ENCODE data around the gene TRABD.

Gene TRABD

DNA sequence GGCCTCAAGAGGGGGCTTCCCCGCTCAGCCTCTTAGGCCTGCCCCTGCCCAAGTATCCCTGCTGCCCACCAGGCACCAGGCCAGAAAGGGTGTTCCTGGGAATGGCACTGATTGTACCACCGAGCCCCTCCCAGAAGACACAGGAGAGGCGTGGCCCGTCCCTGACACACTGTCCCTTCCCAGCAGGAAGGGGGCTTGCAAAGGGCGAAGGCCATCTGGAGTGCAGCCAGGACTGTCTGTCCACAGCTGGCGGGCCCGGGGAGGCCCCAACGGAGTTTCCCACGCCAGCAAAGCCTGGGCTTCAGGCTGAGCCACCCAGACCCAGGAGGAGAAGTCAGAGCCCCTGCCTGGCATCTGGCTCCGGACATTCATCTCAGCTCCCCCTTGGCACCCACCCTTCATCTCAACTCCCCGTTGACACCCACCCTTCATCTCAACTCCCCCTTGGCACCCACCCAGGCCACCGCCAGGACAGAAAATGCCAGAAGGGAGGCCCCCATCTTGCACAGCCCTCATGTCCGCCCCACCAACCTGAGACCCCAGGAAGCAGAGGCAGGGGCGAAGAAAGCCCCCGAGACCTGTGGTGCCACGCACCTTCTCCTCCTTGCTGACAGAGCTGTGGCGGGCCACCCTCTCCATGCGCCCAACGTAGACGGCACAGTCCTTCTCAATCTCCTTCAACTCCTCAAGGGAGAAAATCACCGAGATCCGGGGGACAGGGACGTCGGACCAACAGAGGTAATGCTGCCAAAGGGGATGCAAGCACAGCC, 39.7 kb downstream of the TRABD start:
- Histone ChIP-seq H3K9ac (ENCODE audit: low read length) (no peak overlapping the region), H3K27ac (ENCODE audit: low read depth, low read length) (no peak overlapping the region), H3K4me1 (ENCODE audit: control insufficient read depth, insufficient read depth, low read length) (no peaks in the 10 kb centered on the region), H3K27me3 (ENCODE audit: control insufficient read depth, insufficient read depth, low read length) (no peaks in the 10 kb centered on the region), H3K9me3 (ENCODE audit: control insufficient read depth, insufficient read depth, low read depth, low read length) (no peaks in the 10 kb centered on the region), H3K4me3 (ENCODE audit: low read depth, low read length) (no peak overlapping the region), H3K36me3 (ENCODE audit: control insufficient read depth, insufficient read depth, low read length) (peaks cover 47% of the 10 kb centered on the region)

DNA sequence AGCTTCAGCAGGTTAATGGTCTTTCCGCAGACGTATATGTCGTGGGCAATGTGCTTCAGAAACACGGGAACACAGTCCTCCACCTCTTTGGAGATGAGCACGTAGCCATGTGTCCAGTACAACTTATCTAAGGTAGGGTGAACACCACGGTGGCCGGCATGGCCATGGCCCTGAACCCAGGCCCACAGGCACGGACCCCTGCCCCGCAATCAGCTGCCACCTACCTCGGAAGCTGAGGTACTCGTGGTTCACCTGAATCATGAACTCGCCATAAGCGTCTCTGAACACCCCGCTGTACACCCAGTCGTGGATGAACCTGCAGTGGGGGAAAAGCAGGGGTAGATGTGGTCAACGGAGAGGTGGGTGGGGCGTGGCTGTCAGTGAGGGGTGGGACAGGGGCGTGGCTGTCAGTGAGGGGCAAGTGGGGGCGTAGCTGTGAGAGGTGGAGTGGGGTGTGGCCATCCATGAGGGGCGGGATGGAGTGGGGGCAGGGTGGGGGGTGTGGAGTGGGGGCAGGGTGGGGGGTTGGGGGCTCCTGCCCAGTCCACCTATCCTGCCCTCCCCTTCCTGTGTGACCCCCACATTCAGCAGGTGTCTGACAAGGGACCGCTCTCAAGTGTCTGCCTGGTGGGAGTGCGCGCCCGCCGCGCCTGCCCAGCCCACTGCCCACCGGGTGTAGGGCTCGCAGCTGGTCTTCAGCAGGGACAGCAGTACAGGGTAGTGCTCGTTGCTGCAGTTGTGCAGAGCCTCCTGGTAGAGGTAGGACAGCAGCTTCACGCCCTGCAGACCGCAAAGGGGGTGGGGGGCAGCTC, 40.6 kb downstream of the TRABD start:
- Histone ChIP-seq H3K36me3 (ENCODE audit: control insufficient read depth, insufficient read depth, low read length) (peaks cover 39% of the 10 kb centered on the region), H3K27me3 (ENCODE audit: control insufficient read depth, insufficient read depth, low read length) (no peaks in the 10 kb centered on the region), H3K9me3 (ENCODE audit: control insufficient read depth, insufficient read depth, low read depth, low read length) (no peaks in the 10 kb centered on the region), H3K4me3 (ENCODE audit: low read depth, low read length) (no peak overlapping the region), H3K4me1 (ENCODE audit: control insufficient read depth, insufficient read depth, low read length) (no peaks in the 10 kb centered on the region), H3K9ac (ENCODE audit: low read length) (no peak overlapping the region), H3K27ac (ENCODE audit: low read depth, low read length) (no peak overlapping the region)

DNA sequence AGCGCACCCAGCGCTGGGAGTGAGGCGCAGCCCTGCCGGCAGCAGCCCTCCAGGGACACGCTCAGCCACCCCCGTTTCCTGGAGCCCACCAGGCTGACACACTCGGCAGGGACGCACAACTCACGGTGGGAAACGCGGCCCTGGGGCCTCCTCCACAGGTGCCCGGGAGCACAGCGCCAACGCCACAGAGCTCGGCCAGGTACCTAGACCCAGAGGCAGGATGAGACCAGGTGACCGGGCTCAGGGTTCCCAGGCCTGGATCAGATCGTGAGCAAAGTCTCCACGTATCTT, 41.1 kb downstream of the TRABD start:
- Histone ChIP-seq H3K27me3 (ENCODE audit: control insufficient read depth, insufficient read depth, low read length) (no peaks in the 10 kb centered on the region), H3K4me3 (ENCODE audit: low read depth, low read length) (no peak overlapping the region), H3K9ac (ENCODE audit: low read length) (no peak overlapping the region), H3K36me3 (ENCODE audit: control insufficient read depth, insufficient read depth, low read length) (peaks cover 34% of the 10 kb centered on the region), H3K27ac (ENCODE audit: low read depth, low read length) (no peak overlapping the region), H3K9me3 (ENCODE audit: control insufficient read depth, insufficient read depth, low read depth, low read length) (no peaks in the 10 kb centered on the region), H3K4me1 (ENCODE audit: control insufficient read depth, insufficient read depth, low read length) (no peaks in the 10 kb centered on the region)

- H3K27me3 ChIP-seq (ENCODE audit: control insufficient read depth, insufficient read depth, low read length) = no peaks in the 10 kb centered on the region
- no peak overlapping the region for H3K27ac ChIP-seq (ENCODE audit: low read depth, low read length)
Observed at GRCh38 chr22:50227579-50228215, 42.0 kb downstream of the TRABD start.

DNA sequence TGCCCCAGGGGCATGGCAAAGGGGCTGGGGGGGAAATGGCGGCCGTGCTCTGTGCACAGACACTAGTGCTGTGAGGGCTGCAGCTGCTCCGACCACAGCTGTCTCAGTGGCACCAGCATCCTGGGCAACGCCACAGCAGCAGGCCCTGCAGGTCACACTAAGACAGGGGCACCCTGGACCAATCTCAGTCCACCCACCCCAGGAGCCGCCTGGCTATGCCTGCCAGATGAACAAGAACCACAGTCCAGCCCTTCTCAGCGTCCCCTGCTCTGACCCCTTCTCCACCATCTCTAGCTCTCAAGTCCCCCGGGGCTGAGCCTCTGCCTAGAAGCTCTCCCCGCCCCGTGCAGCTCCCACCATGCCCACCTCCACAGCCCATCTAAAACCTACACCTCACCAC, 42.7 kb downstream of the TRABD start:
- H3K9me3 ChIP-seq (ENCODE audit: control insufficient read depth, insufficient read depth, low read depth, low read length) = no peaks in the 10 kb centered on the region
- no peaks in the 10 kb centered on the region for H3K4me1 ChIP-seq (ENCODE audit: control insufficient read depth, insufficient read depth, low read length)
- no peak overlapping the region for H3K27ac ChIP-seq (ENCODE audit: low read depth, low read length)
- H3K27me3 ChIP-seq (ENCODE audit: control insufficient read depth, insufficient read depth, low read length) = no peaks in the 10 kb centered on the region
- no peak overlapping the region for H3K4me3 ChIP-seq (ENCODE audit: low read depth, low read length)
- peaks cover 20% of the 10 kb centered on the region for H3K36me3 ChIP-seq (ENCODE audit: control insufficient read depth, insufficient read depth, low read length)
- H3K9ac ChIP-seq (ENCODE audit: low read length) = peak overlapping the region; percentile 19

More at GRCh38 chr22:50227579-50228215, 42.0 kb downstream of the TRABD start:
- Histone ChIP-seq H3K4me1 (ENCODE audit: control insufficient read depth, insufficient read depth, low read length) (no peaks in the 10 kb centered on the region), H3K9me3 (ENCODE audit: control insufficient read depth, insufficient read depth, low read depth, low read length) (no peaks in the 10 kb centered on the region), H3K4me3 (ENCODE audit: low read depth, low read length) (no peak overlapping the region), H3K36me3 (ENCODE audit: control insufficient read depth, insufficient read depth, low read length) (peaks cover 25% of the 10 kb centered on the region), H3K9ac (ENCODE audit: low read length) (no peak overlapping the region)

DNA sequence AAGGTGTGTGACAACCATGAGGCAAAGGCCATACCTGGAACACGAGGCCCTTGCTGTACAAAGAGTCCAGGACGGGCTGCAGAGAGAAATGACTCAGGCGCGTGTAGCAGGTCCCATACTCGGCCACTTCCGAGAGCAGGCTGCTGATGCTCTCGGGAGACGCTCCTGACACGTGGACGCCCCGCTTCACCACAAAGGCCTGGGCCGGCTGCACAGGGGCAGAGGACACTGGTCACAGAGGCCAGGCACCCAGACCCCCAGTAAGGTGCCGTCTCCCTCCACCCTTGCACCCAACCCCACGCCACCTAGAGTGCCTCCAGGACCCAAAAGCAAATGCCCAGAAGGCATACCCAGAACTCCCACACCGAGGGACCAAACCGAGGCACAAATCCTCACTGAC, 43.7 kb downstream of the TRABD start:
- no peak overlapping the region for H3K9ac ChIP-seq (ENCODE audit: low read length)

GRCh38 chr22:50232481-50233151, 46.9 kb downstream of the TRABD start:
- H3K4me1 ChIP-seq (ENCODE audit: control insufficient read depth, insufficient read depth, low read length) = no peaks in the 10 kb centered on the region
- H3K36me3 ChIP-seq (ENCODE audit: control insufficient read depth, insufficient read depth, low read length) = peaks cover 5% of the 10 kb centered on the region; the same call in 1 of the 2 replicates
- no peak overlapping the region for H3K27ac ChIP-seq (ENCODE audit: low read depth, low read length)
- no peak overlapping the region for H3K9ac ChIP-seq (ENCODE audit: low read length)
- peaks cover 5% of the 10 kb centered on the region; the same call in 1 of the 2 replicates for H3K9me3 ChIP-seq (ENCODE audit: control insufficient read depth, insufficient read depth, low read depth, low read length)
- no peak overlapping the region for H3K4me3 ChIP-seq (ENCODE audit: low read depth, low read length)
- H3K27me3 ChIP-seq (ENCODE audit: control insufficient read depth, insufficient read depth, low read length) = no peaks in the 10 kb centered on the region

More for the DNA sequence above, 43.7 kb downstream of the TRABD start:
- no peaks in the 10 kb centered on the region for H3K9me3 ChIP-seq (ENCODE audit: control insufficient read depth, insufficient read depth, low read depth, low read length)
- H3K4me3 ChIP-seq (ENCODE audit: low read depth, low read length) = no peak overlapping the region
- no peaks in the 10 kb centered on the region for H3K4me1 ChIP-seq (ENCODE audit: control insufficient read depth, insufficient read depth, low read length)
- no peak overlapping the region for H3K27ac ChIP-seq (ENCODE audit: low read depth, low read length)
- no peaks in the 10 kb centered on the region for H3K27me3 ChIP-seq (ENCODE audit: control insufficient read depth, insufficient read depth, low read length)
- peaks cover 14% of the 10 kb centered on the region for H3K36me3 ChIP-seq (ENCODE audit: control insufficient read depth, insufficient read depth, low read length)

GRCh38 chr22:50233223-50233622, 47.5 kb downstream of the TRABD start:
- H3K27ac ChIP-seq (ENCODE audit: low read depth, low read length) = no peak overlapping the region
- H3K9ac ChIP-seq (ENCODE audit: low read length) = no peak overlapping the region
- no peaks in the 10 kb centered on the region for H3K27me3 ChIP-seq (ENCODE audit: control insufficient read depth, insufficient read depth, low read length)
- peaks cover 5% of the 10 kb centered on the region; the same call in 1 of the 2 replicates for H3K36me3 ChIP-seq (ENCODE audit: control insufficient read depth, insufficient read depth, low read length)
- peaks cover 5% of the 10 kb centered on the region; the same call in 1 of the 2 replicates for H3K9me3 ChIP-seq (ENCODE audit: control insufficient read depth, insufficient read depth, low read depth, low read length)
- no peak overlapping the region for H3K4me3 ChIP-seq (ENCODE audit: low read depth, low read length)
- no peaks in the 10 kb centered on the region for H3K4me1 ChIP-seq (ENCODE audit: control insufficient read depth, insufficient read depth, low read length)

DNA sequence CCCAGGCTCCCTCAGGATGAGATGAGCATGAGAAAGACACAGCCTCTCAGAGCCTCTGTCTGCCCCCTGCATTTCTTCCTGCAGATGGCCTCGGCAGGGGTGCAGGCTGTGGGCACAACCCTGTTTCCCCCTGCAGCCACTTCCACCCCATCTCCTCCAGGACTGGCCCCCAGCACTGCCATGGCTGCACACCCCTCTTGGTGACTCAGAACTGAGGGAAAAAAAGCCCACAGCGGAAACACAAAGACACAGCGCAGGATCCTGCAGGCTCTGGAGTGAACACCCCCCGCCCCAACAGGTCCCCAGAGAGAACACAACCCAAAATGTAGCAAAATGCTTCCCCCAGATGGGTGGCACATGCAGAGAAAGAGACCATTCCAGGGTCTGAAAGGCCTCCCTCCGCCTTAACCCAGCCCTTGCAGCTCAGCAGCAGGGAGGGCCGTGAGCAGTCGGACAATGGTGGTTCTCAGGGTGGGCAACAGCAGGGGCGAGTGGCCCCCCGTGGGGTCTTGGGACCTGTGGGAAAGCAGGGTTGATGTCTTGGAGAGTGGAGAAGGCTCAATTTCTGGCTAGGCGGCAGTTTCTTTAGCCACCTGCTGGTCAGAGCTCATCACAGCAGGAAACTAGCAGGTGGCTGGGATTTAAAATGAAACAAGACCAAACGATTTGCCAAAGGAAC, 51.2 kb downstream of the TRABD start:
- peaks cover 5% of the 10 kb centered on the region; the same call in 1 of the 2 replicates for H3K9me3 ChIP-seq (ENCODE audit: control insufficient read depth, insufficient read depth, low read depth, low read length)
- no peak overlapping the region for H3K27ac ChIP-seq (ENCODE audit: low read depth, low read length)
- H3K4me1 ChIP-seq (ENCODE audit: control insufficient read depth, insufficient read depth, low read length) = no peaks in the 10 kb centered on the region
- H3K4me3 ChIP-seq (ENCODE audit: low read depth, low read length) = no peak overlapping the region
- H3K36me3 ChIP-seq (ENCODE audit: control insufficient read depth, insufficient read depth, low read length) = peaks cover 15% of the 10 kb centered on the region; the same call in 1 of the 2 replicates
- no peak overlapping the region for H3K9ac ChIP-seq (ENCODE audit: low read length)
- H3K27me3 ChIP-seq (ENCODE audit: control insufficient read depth, insufficient read depth, low read length) = no peaks in the 10 kb centered on the region

DNA sequence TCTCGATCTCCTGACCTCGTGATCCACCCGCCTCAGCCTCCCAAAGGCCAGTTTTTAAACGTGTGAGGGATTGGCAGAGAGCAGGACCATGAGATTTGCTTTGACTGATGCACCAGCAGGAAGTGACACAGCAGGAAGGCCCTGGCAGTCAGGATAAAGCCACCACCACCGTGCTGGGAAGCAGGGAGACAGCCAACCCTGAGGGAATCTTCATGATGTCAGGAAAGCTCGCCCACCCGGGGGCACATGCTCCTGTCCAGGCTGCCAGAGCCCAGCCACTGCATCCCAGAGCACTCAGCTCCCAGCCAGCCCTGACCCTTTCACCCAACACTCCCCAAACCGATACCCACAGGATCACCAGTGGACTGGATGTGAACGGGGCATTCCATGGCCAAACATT, 53.0 kb downstream of the TRABD start:
- Histone ChIP-seq H3K9me3 (ENCODE audit: control insufficient read depth, insufficient read depth, low read depth, low read length) (peaks cover 5% of the 10 kb centered on the region; the same call in 1 of the 2 replicates), H3K4me1 (ENCODE audit: control insufficient read depth, insufficient read depth, low read length) (peaks cover 3% of the 10 kb centered on the region; the same call in 1 of the 2 replicates), H3K27ac (ENCODE audit: low read depth, low read length) (no peak overlapping the region), H3K27me3 (ENCODE audit: control insufficient read depth, insufficient read depth, low read length) (no peaks in the 10 kb centered on the region), H3K4me3 (ENCODE audit: low read depth, low read length) (no peak overlapping the region), H3K36me3 (ENCODE audit: control insufficient read depth, insufficient read depth, low read length) (peaks cover 12% of the 10 kb centered on the region; the same call in 1 of the 2 replicates), H3K9ac (ENCODE audit: low read length) (no peak overlapping the region)

Measured in HUES6 (cell line).